Epidermal melanocyte (primary cell): ENCODE measurements around the gene MEIS1.

Experiments
- DNase-seq: peaks from one replicate; pipeline ENCODE4 v3.0.0; 2011; ENCODE audit warnings: low spot score; ENCODE audit not compliant: insufficient read length

Gene MEIS1

GRCh38 chr2:66565291-66565690, 130.4 kb downstream of the MEIS1 start:
- DNase-seq, result no peak

- no peak for DNase-seq
Observed at GRCh38 chr2:66566726-66567399, 131.9 kb downstream of the MEIS1 start.

- no peak for DNase-seq
Observed at GRCh38 chr2:66567729-66568128, 132.8 kb downstream of the MEIS1 start.

GRCh38 chr2:66568650-66569300, 133.8 kb downstream of the MEIS1 start:
- DNase-seq, result no peak

- DNase-seq, result no peak
Observed at GRCh38 chr2:66569321-66569851, 134.5 kb downstream of the MEIS1 start.

- no peak for DNase-seq
Observed at GRCh38 chr2:66569974-66570373, 135.0 kb downstream of the MEIS1 start.

GRCh38 chr2:66570471-66570870, 135.5 kb downstream of the MEIS1 start:
- DNase-seq, result no peak

GRCh38 chr2:66571918-66572317, 137.0 kb downstream of the MEIS1 start:
- DNase-seq, result no peak

GRCh38 chr2:66572391-66572790, 137.5 kb downstream of the MEIS1 start:
- DNase-seq, result no peak

- DNase-seq, result no peak
Observed at GRCh38 chr2:66573416-66573815, 138.5 kb downstream of the MEIS1 start.

GRCh38 chr2:66573821-66574233, 138.9 kb downstream of the MEIS1 start:
- no peak for DNase-seq

- peak; percentile 71 for DNase-seq
Observed at GRCh38 chr2:66574701-66575624, 140.0 kb downstream of the MEIS1 start.

- DNase-seq, result no peak
Observed at GRCh38 chr2:66575625-66576310, 140.8 kb downstream of the MEIS1 start.

GRCh38 chr2:66576311-66576560, 141.3 kb downstream of the MEIS1 start:
- no peak for DNase-seq

GRCh38 chr2:66576561-66577320, 141.8 kb downstream of the MEIS1 start:
- no peak for DNase-seq

GRCh38 chr2:66577321-66578053, 142.6 kb downstream of the MEIS1 start:
- no peak for DNase-seq

GRCh38 chr2:66578054-66578686, 143.2 kb downstream of the MEIS1 start:
- no peak for DNase-seq

GRCh38 chr2:66578687-66579106, 143.8 kb downstream of the MEIS1 start:
- no peak for DNase-seq
